GM12878 (cell line): ENCODE results near the gene FHOD3. TPM values are rescaled to one million over a fixed set of nuclear protein-coding genes. Genes with fewer than 3 reads are reported as not detected.

ENCODE experiments used
- ATAC-seq: fragments of 200-7000 bp; cut with Tn5 transposase; 3 replicates; pipeline ENCODE4 v1.9.1; 2020; ENCODE audit warnings: mild to moderate bottlenecking, moderate library complexity
- BruUV-seq: library from RNA; stranded (reverse); fragments of 400-500 nt; replicated peaks from 2 replicates; lab custom pipeline; 2021; lab: Mats Ljungman, UMichigan
- CTCF ChIA-PET: fragments of 300-600 bp; sonication (Branson Sonifier 250); formaldehyde crosslinking; extraction: SDS; loops from one replicate; lab custom pipeline; 2021; ENCODE audit warnings: inconsistent platforms; lab: Yijun Ruan, JAX
- POLR2A ChIA-PET: fragments of 350-600 bp; formaldehyde crosslinking; extraction: SDS; loops from one replicate; lab custom pipeline; 2021; ENCODE audit warnings: inconsistent platforms; lab: Charles Lee
- RAD21 ChIA-PET: fragments of 300-600 bp; sonication (Branson Sonifier 250); formaldehyde crosslinking; loops from one replicate; lab custom pipeline; 2023; ENCODE audit warnings: antibody characterized with exemption; ENCODE audit not compliant: unreplicated experiment; lab: Charles Lee
- SMC1A ChIA-PET: fragments of 300-600 bp; sonication (Branson Sonifier 250); formaldehyde crosslinking; loops from one replicate; lab custom pipeline; 2023; ENCODE audit not compliant: unreplicated experiment, uncharacterized antibody; lab: Charles Lee
- DNase-seq: peaks from one replicate; pipeline ENCODE4 v3.0.0-alpha.2; 2011; ENCODE audit warnings: low read depth, low spot score
- FAIRE-seq: peaks from 3 replicates; lab custom pipeline; 2011; peaks lifted over from hg19 to GRCh38; lab: Jason Lieb, UNC
- H2AFZ ChIP-seq: 2 replicates; pipeline ENCODE4 v1.6.0; 2011; ENCODE audit warnings: low read depth, low read length, control low read depth; ENCODE audit not compliant: control insufficient read depth
- H3K27ac ChIP-seq: 2 replicates; pipeline ENCODE4 v1.5.1; 2011; ENCODE audit warnings: control low read depth; ENCODE audit not compliant: control insufficient read depth, insufficient read depth
- H3K27me3 ChIP-seq, 2 experiments: replicated peaks in 1 of 2; 2 replicates each; pipeline versions ENCODE4 v1.6.0 to v1.6.1; 2011; ENCODE audit warnings: low read length in 1 of 2; ENCODE audit not compliant: control insufficient read depth in 2 of 2, insufficient read depth in 2 of 2
- H3K36me3 ChIP-seq, 2 experiments: 2 replicates each; pipeline ENCODE4 v1.5.1; 2011; ENCODE audit warnings: low read length in 1 of 2; ENCODE audit not compliant: control insufficient read depth in 2 of 2, insufficient read depth in 2 of 2
- H3K4me1 ChIP-seq: 2 replicates; pipeline ENCODE4 v1.6.1; 2011; ENCODE audit warnings: mild to moderate bottlenecking, low read length, moderate library complexity, mixed read lengths; ENCODE audit not compliant: control insufficient read depth, insufficient read depth
- H3K4me2 ChIP-seq: 2 replicates; pipeline ENCODE4 v1.6.0; 2011; ENCODE audit warnings: control low read depth; ENCODE audit not compliant: control insufficient read depth, insufficient read depth
- H3K4me3 ChIP-seq: fragments of 200-600 bp; sonication (generic); 2 replicates; pipeline ENCODE4 v1.5.1; 2016
- H3K79me2 ChIP-seq: 2 replicates; pipeline ENCODE4 v1.6.0; 2011; ENCODE audit warnings: low read length; ENCODE audit not compliant: control insufficient read depth, insufficient read depth
- H3K9ac ChIP-seq: 2 replicates; pipeline ENCODE4 v1.8.0; 2011; ENCODE audit warnings: low read length, control low read depth, mixed read lengths; ENCODE audit not compliant: control insufficient read depth, insufficient read depth
- H3K9me3 ChIP-seq: replicated peaks from 3 replicates; pipeline ENCODE4 v1.5.1; 2011; ENCODE audit warnings: mild to moderate bottlenecking, low read length; ENCODE audit not compliant: control insufficient read depth, insufficient read depth
- H4K20me1 ChIP-seq: 2 replicates; pipeline ENCODE4 v1.6.0; 2011; ENCODE audit not compliant: control insufficient read depth, insufficient read depth
- BCLAF1 ChIP-seq: fragments of 450-650 bp; IDR thresholded peaks from 2 replicates; pipeline ENCODE4 v1.6.1; 2017; ENCODE audit warnings: antibody characterized with exemption, mild to moderate bottlenecking, moderate library complexity
- CHD1 ChIP-seq: IDR thresholded peaks from 2 replicates; pipeline ENCODE4 v1.6.1; 2012; ENCODE audit warnings: low read depth, low read length, improper control_type of control experiment
- CHD2 ChIP-seq: IDR thresholded peaks from 2 replicates; pipeline ENCODE4 v1.6.1; 2011; ENCODE audit warnings: low read depth, low read length, improper control_type of control experiment, borderline replicate concordance
- EZH2 ChIP-seq: IDR thresholded peaks from 2 replicates; pipeline ENCODE4 v1.6.1; 2012; ENCODE audit warnings: low read depth, mild to moderate bottlenecking, control low read depth, inconsistent platforms, low read length, borderline replicate concordance; ENCODE audit not compliant: control insufficient read depth
- GABPA ChIP-seq: IDR thresholded peaks from 2 replicates; pipeline ENCODE4 v1.6.1; 2014; ENCODE audit warnings: antibody characterized with exemption, low read depth, mild to moderate bottlenecking, inconsistent platforms
- NKRF ChIP-seq: fragments of 450-650 bp; conservative IDR thresholded peaks from 2 replicates; pipeline ENCODE4 v1.6.1; 2017; ENCODE audit warnings: mild to moderate bottlenecking, moderate library complexity
- POLR2AphosphoS2 ChIP-seq: IDR thresholded peaks from 2 replicates; pipeline ENCODE4 v1.6.1; 2011; ENCODE audit warnings: low read depth, mild to moderate bottlenecking, low read length, improper control_type of control experiment, moderate library complexity
- SMAD5 ChIP-seq: IDR thresholded peaks from 2 replicates; pipeline ENCODE4 v1.6.1; 2016; ENCODE audit warnings: antibody characterized with exemption, low read depth
- SREBF1 ChIP-seq: IDR thresholded peaks from 2 replicates; pipeline ENCODE4 v1.6.1; 2012; ENCODE audit warnings: mild to moderate bottlenecking, low read length
- SUZ12 ChIP-seq: fragments of 200-600 bp; sonication (generic); IDR thresholded peaks from one replicate; pipeline ENCODE4 v1.6.1; 2018; ENCODE audit warnings: antibody characterized with exemption, mild to moderate bottlenecking; ENCODE audit not compliant: unreplicated experiment
- TAF1 ChIP-seq: IDR thresholded peaks from 2 replicates; pipeline ENCODE4 v1.6.1; 2011; ENCODE audit warnings: mild to moderate bottlenecking, low read depth, low read length, borderline replicate concordance
- ZNF207 ChIP-seq: fragments of 450-650 bp; IDR thresholded peaks from 2 replicates; pipeline ENCODE4 v1.6.1; 2014; ENCODE audit warnings: antibody characterized with exemption, mild to moderate bottlenecking, borderline replicate concordance
- ZNF384 ChIP-seq: IDR thresholded peaks from 2 replicates; pipeline ENCODE4 v1.6.1; 2012; ENCODE audit warnings: low read depth, mild to moderate bottlenecking, low read length, improper control_type of control experiment, borderline replicate concordance
- in situ Hi-C: fragments of 300-500 bp; cut with MboI; formaldehyde crosslinking; loops from 9 replicates; pipeline ENCODE4 v1.14.3; 2018; ENCODE audit warnings: mixed read lengths
- intact Hi-C: fragments of 100-400 bp; cut with micrococcal nuclease; formaldehyde crosslinking; loops from one replicate; pipeline ENCODE4 v1.14.2; 2022; ENCODE audit not compliant: unreplicated experiment
- polyA plus RNA-seq, 11 experiments: library from polyadenylated mRNA; depleted of rRNA in 4 of 11; unstranded in 6 of 11; stranded (reverse) in 5 of 11; fragments of >200 nt; fragmentation: Nextera tagmentation in 4 of 11; fragmentation: Illumina TruSeq in 1 of 11; extraction: Ambion mirVana in 4 of 11; extraction: Trizol in 1 of 11; gene quantifications; 1 replicate in 1 of 11; 2 replicates in 10 of 11; pipeline versions ENCODE4 v1.2.1 to v1.2.3, GENCODE V29; 2011 to 2016; ENCODE audit warnings: inconsistent platforms in 2 of 11, missing spikeins in 2 of 11, low read depth in 1 of 11
- total RNA-seq, 4 experiments: library from RNA; depleted of rRNA in 3 of 4; stranded (reverse); fragments of >200 nt in 3 of 4; fragmentation: Illumina TruSeq in 1 of 4; extraction: Trizol in 1 of 4; gene quantifications; 2 replicates each; pipeline versions ENCODE4 v1.2.1 to v1.2.3, GENCODE V29; 2013 to 2021

The FHOD3 gene
- total and polyA plus RNA-seq, 10 of the 15 experiments (the other 5 are each of a cell fraction or from before 2014, with no cell fraction given), result 0.77 to 26.7 (median 10.4) TPM

GRCh38 chr18:36307513-36307912, 10.0 kb downstream of the FHOD3 start:
- in situ Hi-C loops, result no loop called here
- TF ChIP-seq EZH2 (no peak), CHD1 (no peak), SREBF1 (no peak), ZNF384 (no peak), CHD2 (no peak), POLR2AphosphoS2 (no peak), SMAD5 (no peak), BCLAF1 (no peak), NKRF (no peak), ZNF207 (no peak), TAF1 (no peak), GABPA (no peak), SUZ12 (no peak)
- TF ChIP-seq, all 136 proteins: peak for 0
- intact Hi-C loops, result no loop called here
- ATAC-seq (no peak), FAIRE-seq (no peak), DNase-seq (no peak)
- Histone ChIP-seq H3K9me3 (no peaks in the 10 kb centered on the region), H3K27me3 (0 out of 4 replicates have a peak, but pooled peaks cover 0 to 2% of the 10 kb centered on the region in 2 experiments), H3K4me2 (no peak overlapping the region), H3K4me3 (no peak overlapping the region), H3K36me3 (no peaks in the 10 kb centered on the region), H2AFZ (no peak overlapping the region), H3K9ac (no peak overlapping the region), H3K79me2 (peaks cover 10% of the 10 kb centered on the region), H3K27ac (no peak overlapping the region), H4K20me1 (no peaks in the 10 kb centered on the region), H3K4me1 (no peaks in the 10 kb centered on the region)
- ChIA-PET SMC1A (interaction anchor here (0.6 to 5.6 kb wide), 9 partner anchors 8 to 268 kb away, joined by 3 to 19 read pairs (median 4); no protein-coding TSS in a partner anchor), RAD21 (interaction anchor here (1.4 to 14.2 kb wide), 5 partner anchors 9 to 57 kb away, joined by 3 to 126 read pairs (median 13); partner anchors contain the start of gene FHOD3), POLR2A (interaction anchor here (1.1 to 1.6 kb wide), 3 partner anchors 9 to 92 kb away, joined by 3 to 5 read pairs (median 3); no protein-coding TSS in a partner anchor), CTCF (interaction anchor here (1.1 to 1.8 kb wide), 2 partner anchors 9 to 265 kb away, joined by 6 to 7 read pairs; no protein-coding TSS in a partner anchor)
- BruUV-seq, result no TSS peak
